Measurements from ENCODE around the gene SEZ6L. TPM values are rescaled to one million over a fixed set of nuclear protein-coding genes. Genes with fewer than 3 reads are reported as not detected.

Gene SEZ6L
- total RNA-seq, 4 donors from 2014 or later: 0.27 to 0.57 TPM; not detected in 2

- Histone ChIP-seq H3K9me3 (no peaks in the 10 kb centered on the region), H3K4me3 (no peak overlapping the region), H3K27ac (no peak overlapping the region), H3K4me1 (no peaks in the 10 kb centered on the region), H3K36me3 (no peaks in the 10 kb centered on the region), H3K27me3 (no peaks in the 10 kb centered on the region)
- no peak for TF ChIP-seq CTCF (IDR thresholded peaks at IDR 0.05)
- no peak for TF ChIP-seq POLR2A (IDR thresholded peaks at IDR 0.05)
- DNase-seq: no peak
Measured at GRCh38 chr22:26320447-26320846, 151.2 kb downstream of the SEZ6L start.

- Histone ChIP-seq H3K36me3 (no peaks in the 10 kb centered on the region), H3K9me3 (no peaks in the 10 kb centered on the region), H3K27me3 (no peaks in the 10 kb centered on the region), H3K27ac (no peak overlapping the region), H3K4me3 (no peak overlapping the region), H3K4me1 (no peaks in the 10 kb centered on the region)
- no peak for DNase-seq
- TF ChIP-seq CTCF (IDR thresholded peaks at IDR 0.05) (no peak), POLR2A (IDR thresholded peaks at IDR 0.05) (no peak)
Measured at GRCh38 chr22:26321469-26321913, 152.2 kb downstream of the SEZ6L start.

GRCh38 chr22:26322179-26322905, 153.1 kb downstream of the SEZ6L start:
- no peak for TF ChIP-seq CTCF (IDR thresholded peaks at IDR 0.05)
- no peak for TF ChIP-seq POLR2A (IDR thresholded peaks at IDR 0.05)
- Histone ChIP-seq H3K9me3 (no peaks in the 10 kb centered on the region), H3K27ac (no peak overlapping the region), H3K36me3 (no peaks in the 10 kb centered on the region), H3K27me3 (no peaks in the 10 kb centered on the region), H3K4me3 (no peak overlapping the region), H3K4me1 (no peaks in the 10 kb centered on the region)
- no peak for DNase-seq

GRCh38 chr22:26323013-26323412, 153.8 kb downstream of the SEZ6L start:
- Histone ChIP-seq H3K36me3 (no peaks in the 10 kb centered on the region), H3K27me3 (no peaks in the 10 kb centered on the region), H3K9me3 (no peaks in the 10 kb centered on the region), H3K4me1 (no peaks in the 10 kb centered on the region), H3K4me3 (no peak overlapping the region), H3K27ac (no peak overlapping the region)
- TF ChIP-seq CTCF (IDR thresholded peaks at IDR 0.05) (no peak), POLR2A (IDR thresholded peaks at IDR 0.05) (no peak)
- no peak for DNase-seq

GRCh38 chr22:26324150-26324549, 154.9 kb downstream of the SEZ6L start:
- Histone ChIP-seq H3K4me1 (no peaks in the 10 kb centered on the region), H3K9me3 (no peaks in the 10 kb centered on the region), H3K27me3 (no peaks in the 10 kb centered on the region), H3K27ac (no peak overlapping the region), H3K4me3 (no peak overlapping the region), H3K36me3 (no peaks in the 10 kb centered on the region)
- DNase-seq: no peak
- TF ChIP-seq POLR2A (IDR thresholded peaks at IDR 0.05) (no peak), CTCF (IDR thresholded peaks at IDR 0.05) (no peak)
